Urothelium cell line (cell line): ENCODE data around the gene ARHGEF3.

Source experiments
- DNase-seq: peaks from one replicate; pipeline ENCODE4 v3.0.0; 2011; ENCODE audit warnings: low spot score, mixed read lengths
- FAIRE-seq: peaks from 2 replicates; lab custom pipeline; 2011; peaks lifted over from hg19 to GRCh38; lab: Jason Lieb, UNC

The ARHGEF3 gene

GRCh38 chr3:56688191-56688590, 113.6 kb downstream of the ARHGEF3 start:
- no peak for FAIRE-seq

GRCh38 chr3:56684029-56684428, 117.7 kb downstream of the ARHGEF3 start:
- no peak for DNase-seq
- no peak for FAIRE-seq

More at GRCh38 chr3:56688191-56688590, 113.6 kb downstream of the ARHGEF3 start:
- no peak for DNase-seq

GRCh38 chr3:56683122-56683817, 118.5 kb downstream of the ARHGEF3 start, which contains the start of gene TASOR:
Gene TASOR, minus strand, starts transcription at chr3:56683265. Its CDS starts 259 bp downstream, at chr3:56683006.
- FAIRE-seq (peak; percentile 69), DNase-seq (peak; percentile 93)

- FAIRE-seq (peak; percentile 59), DNase-seq (peak; percentile 69)
Measured at GRCh38 chr3:56682462-56683121, 119.2 kb downstream of the ARHGEF3 start.

- no peak for FAIRE-seq
- no peak for DNase-seq
Measured at GRCh38 chr3:56681984-56682461, 119.7 kb downstream of the ARHGEF3 start.

- DNase-seq (no peak), FAIRE-seq (no peak)
Measured at GRCh38 chr3:56680054-56680580, 121.6 kb downstream of the ARHGEF3 start.
